ENCODE measurements around the gene CREG2.

Gene CREG2

GRCh38 chr2:101374821-101375561 is 12.3 kb downstream of the CREG2 start:
- DNase-seq (ENCODE audit: extremely low read depth, low read depth), result no peak
- TF ChIP-seq CTCF (IDR thresholded peaks at IDR 0.05; ENCODE audit: low read depth, low read length), result no peak

GRCh38 chr2:101372792-101373191 is 14.5 kb downstream of the CREG2 start:
- DNase-seq (ENCODE audit: extremely low read depth, low read depth), result no peak
- TF ChIP-seq CTCF (IDR thresholded peaks at IDR 0.05; ENCODE audit: low read depth, low read length), result no peak

GRCh38 chr2:101371636-101372035 is 15.7 kb downstream of the CREG2 start:
- TF ChIP-seq CTCF (IDR thresholded peaks at IDR 0.05; ENCODE audit: low read depth, low read length), result no peak
- no peak for DNase-seq (ENCODE audit: extremely low read depth, low read depth)

- no peak for DNase-seq (ENCODE audit: extremely low read depth, low read depth)
Measured at GRCh38 chr2:101369100-101369499, 18.2 kb downstream of the CREG2 start.

GRCh38 chr2:101368376-101368775 is 18.9 kb downstream of the CREG2 start:
- no peak for TF ChIP-seq CTCF (IDR thresholded peaks at IDR 0.05; ENCODE audit: low read depth, low read length)
- DNase-seq (ENCODE audit: extremely low read depth, low read depth), result no peak

More at GRCh38 chr2:101369100-101369499, 18.2 kb downstream of the CREG2 start:
- no peak for TF ChIP-seq CTCF (IDR thresholded peaks at IDR 0.05; ENCODE audit: low read depth, low read length)

GRCh38 chr2:101367508-101367907 is 19.8 kb downstream of the CREG2 start:
- DNase-seq (ENCODE audit: extremely low read depth, low read depth), result no peak
- TF ChIP-seq CTCF (IDR thresholded peaks at IDR 0.05; ENCODE audit: low read depth, low read length), result no peak

GRCh38 chr2:101364878-101365277 is 22.4 kb downstream of the CREG2 start:
- TF ChIP-seq CTCF (IDR thresholded peaks at IDR 0.05; ENCODE audit: low read depth, low read length), result no peak

More at GRCh38 chr2:101364878-101365277, 22.4 kb downstream of the CREG2 start:
- DNase-seq (ENCODE audit: extremely low read depth, low read depth), result no peak

Measured in AG09319 (cell line).